Tibial nerve (tissue), 3 donors: ENCODE data around the gene MICB.

Source experiments
- POLR2A ChIP-seq, 2 donors: fragments of 450-650 bp; IDR thresholded peaks; one replicate each; pipeline ENCODE4 v1.6.1; 2017; ENCODE audit warnings: antibody characterized with exemption in 2 of 2, mild to moderate bottlenecking in 2 of 2, moderate library complexity in 2 of 2
- TF ChIP-seq, protein P1 (sequence below), 5 experiments: fragments of 200-600 bp in 3 of 5; fragments of 450-650 bp in 2 of 5; sonication (generic) in 3 of 5; IDR thresholded peaks; one replicate each; pipeline ENCODE4 v1.5.1; 2016 to 2019; ENCODE audit warnings: antibody characterized with exemption in 5 of 5, mild to moderate bottlenecking in 3 of 5, moderate library complexity in 2 of 5

DNA sequence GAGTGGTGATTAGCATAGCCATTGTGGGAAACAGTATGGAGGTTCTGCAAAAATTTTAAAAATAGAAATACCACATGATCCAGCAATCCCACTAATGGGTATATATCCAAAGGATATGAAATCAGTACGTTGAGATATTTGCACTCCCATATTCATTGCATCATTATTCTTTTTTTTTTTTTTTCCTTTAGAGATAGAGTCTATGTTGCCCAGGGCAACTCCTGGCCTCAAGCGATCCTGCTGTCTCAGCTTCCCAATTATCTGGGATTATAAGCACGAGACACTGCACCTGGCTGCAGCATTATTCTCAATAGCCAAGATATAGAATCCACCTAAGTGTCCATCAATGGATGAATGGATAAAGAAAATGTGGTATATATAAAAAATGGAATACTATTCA lies 23.9 kb downstream of the MICB start:
- TF ChIP-seq, protein P1, sequence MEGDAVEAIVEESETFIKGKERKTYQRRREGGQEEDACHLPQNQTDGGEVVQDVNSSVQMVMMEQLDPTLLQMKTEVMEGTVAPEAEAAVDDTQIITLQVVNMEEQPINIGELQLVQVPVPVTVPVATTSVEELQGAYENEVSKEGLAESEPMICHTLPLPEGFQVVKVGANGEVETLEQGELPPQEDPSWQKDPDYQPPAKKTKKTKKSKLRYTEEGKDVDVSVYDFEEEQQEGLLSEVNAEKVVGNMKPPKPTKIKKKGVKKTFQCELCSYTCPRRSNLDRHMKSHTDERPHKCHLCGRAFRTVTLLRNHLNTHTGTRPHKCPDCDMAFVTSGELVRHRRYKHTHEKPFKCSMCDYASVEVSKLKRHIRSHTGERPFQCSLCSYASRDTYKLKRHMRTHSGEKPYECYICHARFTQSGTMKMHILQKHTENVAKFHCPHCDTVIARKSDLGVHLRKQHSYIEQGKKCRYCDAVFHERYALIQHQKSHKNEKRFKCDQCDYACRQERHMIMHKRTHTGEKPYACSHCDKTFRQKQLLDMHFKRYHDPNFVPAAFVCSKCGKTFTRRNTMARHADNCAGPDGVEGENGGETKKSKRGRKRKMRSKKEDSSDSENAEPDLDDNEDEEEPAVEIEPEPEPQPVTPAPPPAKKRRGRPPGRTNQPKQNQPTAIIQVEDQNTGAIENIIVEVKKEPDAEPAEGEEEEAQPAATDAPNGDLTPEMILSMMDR (IDR thresholded peaks at IDR 0.05): no peak
- TF ChIP-seq POLR2A (IDR thresholded peaks at IDR 0.05): no peak
